HG02943 (cell line): ENCODE measurements around the gene HLA-DOA.

Experiments
- ATAC-seq: cut with Tn5 transposase; IDR thresholded peaks from one replicate; pipeline ENCODE4 v1.9.1; 2021; ENCODE audit warnings: mild to moderate bottlenecking, low read depth, moderate library complexity; ENCODE audit not compliant: unreplicated experiment

The HLA-DOA gene

GRCh38 chr6:32980488-32981038, 28.8 kb downstream of the HLA-DOA start:
- no peak for ATAC-seq

- no peak for ATAC-seq
These were observed 29.5 kb downstream of the HLA-DOA start for GRCh38 chr6:32979720-32980487.

GRCh38 chr6:32977953-32978324, 31.5 kb downstream of the HLA-DOA start:
- ATAC-seq: no peak

GRCh38 chr6:32977272-32977952, 32.0 kb downstream of the HLA-DOA start:
- ATAC-seq: no peak

- ATAC-seq: no peak
These were observed 32.9 kb downstream of the HLA-DOA start for GRCh38 chr6:32976334-32977069.

- no peak for ATAC-seq
These were observed 33.5 kb downstream of the HLA-DOA start for GRCh38 chr6:32975886-32976285.

GRCh38 chr6:32974541-32975308, 34.7 kb downstream of the HLA-DOA start:
- no peak for ATAC-seq

GRCh38 chr6:32974016-32974333, 35.4 kb downstream of the HLA-DOA start:
- no peak for ATAC-seq

- no peak for ATAC-seq
These were observed 36.0 kb downstream of the HLA-DOA start for GRCh38 chr6:32973144-32974015.

GRCh38 chr6:32972353-32973143, 36.8 kb downstream of the HLA-DOA start:
- ATAC-seq: no peak

- ATAC-seq: peak; percentile 54
These were observed 37.6 kb downstream of the HLA-DOA start for GRCh38 chr6:32971581-32972352.

- ATAC-seq: no peak
These were observed 38.2 kb downstream of the HLA-DOA start for GRCh38 chr6:32971242-32971580.

- no peak for ATAC-seq
These were observed 38.8 kb downstream of the HLA-DOA start for GRCh38 chr6:32970413-32971241.

GRCh38 chr6:32969685-32970412, 39.5 kb downstream of the HLA-DOA start:
- no peak for ATAC-seq

- ATAC-seq: no peak
These were observed 40.3 kb downstream of the HLA-DOA start for GRCh38 chr6:32968867-32969684.
